Lung (tissue), 16 donors: Measurements from ENCODE around the gene NAV1. TPM values are rescaled to one million over a fixed set of nuclear protein-coding genes. Genes with fewer than 3 reads are reported as not detected.
A peak's percentile ranks its signal among the peaks of the same experiment; 100 is the strongest.

Experiments used
- ATAC-seq: fragments of 200-7000 bp; cut with Tn5 transposase; one replicate; pipeline ENCODE4 v1.9.1; 2020; ENCODE audit warnings: moderate number of reproducible peaks; ENCODE audit not compliant: insufficient read depth, low FRiP score
- DNase-seq, 3 donors: peaks; one replicate each; pipeline ENCODE4 v3.0.0-alpha.2; 2013 to 2017
- H3K27ac ChIP-seq, 2 donors: one replicate each; pipeline ENCODE4 v1.5.1; 2013; ENCODE audit warnings: mild to moderate bottlenecking in 2 of 2, moderate library complexity in 2 of 2, control low read depth in 1 of 2, inconsistent platforms in 1 of 2, low read depth in 1 of 2, low read length in 1 of 2
- H3K27me3 ChIP-seq, 3 donors: one replicate each; pipeline ENCODE4 v1.5.1; 2013; ENCODE audit warnings: low read length in 2 of 3; ENCODE audit not compliant: control insufficient read depth in 3 of 3, insufficient read depth in 3 of 3
- H3K36me3 ChIP-seq, 4 donors: one replicate each; pipeline ENCODE4 v1.5.1; 2013; ENCODE audit warnings: low read length in 4 of 4, mild to moderate bottlenecking in 1 of 4, moderate library complexity in 1 of 4; ENCODE audit not compliant: control insufficient read depth in 4 of 4, insufficient read depth in 4 of 4
- H3K4me1 ChIP-seq, 5 donors: one replicate each; pipeline ENCODE4 v1.5.1; 2013; ENCODE audit warnings: low read length in 5 of 5, mild to moderate bottlenecking in 2 of 5, moderate library complexity in 1 of 5; ENCODE audit not compliant: control insufficient read depth in 5 of 5, insufficient read depth in 5 of 5
- H3K4me3 ChIP-seq: one replicate; pipeline ENCODE4 v1.5.1; 2013; ENCODE audit warnings: mild to moderate bottlenecking, control low read depth, moderate library complexity
- H3K9ac ChIP-seq, 2 donors: one replicate each; pipeline ENCODE4 v1.5.1; 2013; ENCODE audit warnings: low read length in 2 of 2, control low read depth in 1 of 2; ENCODE audit not compliant: insufficient read depth in 1 of 2
- H3K9me3 ChIP-seq, 4 donors: one replicate each; pipeline ENCODE4 v1.5.1; 2013; ENCODE audit warnings: low read length in 3 of 4, mild to moderate bottlenecking in 1 of 4, moderate library complexity in 1 of 4; ENCODE audit not compliant: control insufficient read depth in 4 of 4, insufficient read depth in 3 of 4
- CTCF ChIP-seq: IDR thresholded peaks from 2 replicates; pipeline ENCODE4 v1.5.1; 2012; ENCODE audit warnings: mild to moderate bottlenecking; ENCODE audit errors: control extremely low read depth, extremely low read depth
- WGBS, 2 donors: extraction: QIAGEN DNeasy Blood & Tissue Kit; methylation state at CpG; one replicate each; pipeline ENCODE4 v1.1.7; 2013; 5-methylcytosine and 5-hydroxymethylcytosine counted together
- long read RNA-seq, 5 donors: transcript quantifications; one replicate each; lab custom pipeline, GENCODE V29; 2026
- polyA plus RNA-seq, 2 donors: library from polyadenylated mRNA; stranded (reverse); fragments of 200-250 nt; gene quantifications; one replicate each; pipeline ENCODE4 v1.2.1, GENCODE V29; 2013
- total RNA-seq, 2 donors: library from RNA; depleted of rRNA in 1 of 2; stranded (reverse); fragments of >200 nt in 1 of 2; gene quantifications; one replicate each; pipeline ENCODE4 v1.2.1, GENCODE V29; 2014 to 2021
- donor health status: control.
- donor health status: control.
- donor health status: Bipolar disorder and iron deficiency.
- donor health status: healthy.
- donor health status: DM: yes; HTN: yes; CAD: no.

NAV1 gene
- total RNA-seq (10 to 100 TPM; 28.8 to 38.6 TPM), polyA plus RNA-seq (1 to 10 TPM; 6.5 to 7.1 TPM)
- long read RNA-seq, donor 1, result 0 reads
- long read RNA-seq, donor 2, partial matches to known transcripts, result 0 of 1 reads
- long read RNA-seq, donor 2, other reads (novel, unspliced or antisense), result 0 of 1 reads
- long read RNA-seq, donor 3, partial matches to known transcripts, result 0 of 1 reads
- long read RNA-seq, donor 3, other reads (novel, unspliced or antisense), result 0 of 1 reads
- long read RNA-seq, donor 4, result 0 reads
- long read RNA-seq, donor 5, partial matches to known transcripts, result 0 of 1 reads
- long read RNA-seq, donor 5, other reads (novel, unspliced or antisense), result 0 of 1 reads

GRCh38 chr1:201538612-201539551 lies at the start of gene NAV1:
TSS of gene NAV1 (plus strand) at chr1:201539127. CDS start at chr1:201622885, 83,758 bp downstream.
- Histone ChIP-seq H3K36me3 (no peaks in the 10 kb centered on the region), H3K27ac (peak within 1 kb of the TSS; percentile 71 to 86), H3K9me3 (no peaks in the 10 kb centered on the region), H3K4me1 (peaks cover 0 to 62% (median 16%) of the 10 kb centered on the region in 5 donors), H3K27me3 (peaks cover 0 to 17% (median 6%) of the 10 kb centered on the region in 3 donors), H3K4me3 (peak within 1 kb of the TSS; percentile 54), H3K9ac (peak within 1 kb of the TSS; percentile 43 to 76)
- no peak for TF ChIP-seq CTCF
- ATAC-seq (peak; percentile 54), DNase-seq (peak; percentile 84 to 86 (median 86))
- WGBS, 2 donors, result 1% methylated on average over 69 to 93 of the region's 93 CpGs

- Histone ChIP-seq H3K9ac (no peak overlapping the region), H3K4me1 (peaks cover 14 to 76% (median 44%) of the 10 kb centered on the region in 5 donors), H3K9me3 (peaks cover 0 to 1% (median 0%) of the 10 kb centered on the region in 4 donors), H3K27ac (peak overlapping the region in 1 of 2 donors; percentile 81), H3K36me3 (peaks cover 0 to 56% (median 54%) of the 10 kb centered on the region in 4 donors), H3K27me3 (no peaks in the 10 kb centered on the region), H3K4me3 (no peak overlapping the region)
- TF ChIP-seq CTCF, result no peak
- ATAC-seq, result no peak
- no peak for DNase-seq
- 73 to 76% methylated on average over 6 of the region's 6 CpGs for WGBS, 2 donors
Measured at GRCh38 chr1:201489643-201490261, 49.2 kb upstream of the NAV1 start.

- ATAC-seq, result no peak
- 15 to 36% methylated on average over 3 of the region's 3 CpGs for WGBS, 2 donors
- peaks cover 0 to 1% (median 0%) of the 10 kb centered on the region in 4 donors for H3K9me3 ChIP-seq
- no peak overlapping the region for H3K4me3 ChIP-seq
- H3K27ac ChIP-seq, result peak overlapping the region in 1 of 2 donors; percentile 40
- no peak for TF ChIP-seq CTCF
- no peak overlapping the region for H3K9ac ChIP-seq
- H3K27me3 ChIP-seq, result no peaks in the 10 kb centered on the region
- DNase-seq, result no peak
- peaks cover 0 to 55% (median 53%) of the 10 kb centered on the region in 4 donors for H3K36me3 ChIP-seq
- peaks cover 17 to 86% (median 44%) of the 10 kb centered on the region in 5 donors for H3K4me1 ChIP-seq
Measured at GRCh38 chr1:201490708-201491131, 48.2 kb upstream of the NAV1 start.
